Fibroblast of lung (primary cell): ENCODE results near the gene FGF2.

ENCODE experiments used
- CTCF ChIP-seq, 2 donors: IDR thresholded peaks in 1 of 2; conservative IDR thresholded peaks in 1 of 2; 1 replicate in 1 of 2; 2 replicates in 1 of 2; pipeline ENCODE4 v1.5.1; 2011 to 2012; ENCODE audit warnings: low read length in 2 of 2, control low read depth in 1 of 2, inconsistent platforms in 1 of 2, low read depth in 1 of 2, mild to moderate bottlenecking in 1 of 2
- EZH2 ChIP-seq: IDR thresholded peaks from 2 replicates; pipeline ENCODE4 v1.5.1; 2012; ENCODE audit warnings: low read length, control low read depth, mild to moderate bottlenecking; ENCODE audit errors: missing control alignments

- TF ChIP-seq CTCF (conservative IDR thresholded peaks at IDR 0.05 in 1 of 2, IDR thresholded peaks at IDR 0.05 in 1 of 2; ENCODE audit: low read depth in 1 of 2, low read length in 2 of 2) (no peak), EZH2 (no peak)
These were observed 81.6 kb downstream of the FGF2 start for GRCh38 chr4:122908223-122908622.
